Upper lobe of left lung (tissue), 6 donors: ENCODE data around the gene KRT4. TPM values are rescaled to one million over a fixed set of nuclear protein-coding genes. Genes with fewer than 3 reads are reported as not detected.

ENCODE experiments used
- ATAC-seq, 2 donors: fragments of 200-7000 bp; cut with Tn5 transposase; one replicate each; pipeline ENCODE4 v1.9.1; 2022; ENCODE audit warnings: mild to moderate bottlenecking in 2 of 2, moderate library complexity in 2 of 2; ENCODE audit not compliant: low FRiP score in 2 of 2
- DNase-seq, 2 donors: peaks; one replicate each; pipeline ENCODE4 v3.0.0-alpha.2; 2019 to 2020
- H3K27ac ChIP-seq, 4 donors: fragments of 200-600 bp; sonication (generic); one replicate each; pipeline ENCODE4 v1.5.1; 2016 to 2019
- H3K27me3 ChIP-seq, 4 donors: fragments of 200-600 bp; sonication (generic); one replicate each; pipeline ENCODE4 v1.5.1; 2017 to 2019
- H3K36me3 ChIP-seq, 4 donors: fragments of 200-600 bp; sonication (generic); one replicate each; pipeline ENCODE4 v1.5.1; 2016 to 2019
- H3K4me1 ChIP-seq, 4 donors: fragments of 200-600 bp; sonication (generic); one replicate each; pipeline ENCODE4 v1.5.1; 2018 to 2019
- H3K4me3 ChIP-seq, 4 donors: fragments of 200-600 bp; sonication (generic); one replicate each; pipeline ENCODE4 v1.5.1; 2017 to 2019; ENCODE audit warnings: mild to moderate bottlenecking in 2 of 4, moderate library complexity in 1 of 4
- H3K9me3 ChIP-seq, 4 donors: fragments of 200-600 bp; sonication (generic); one replicate each; pipeline ENCODE4 v1.5.1; 2018 to 2019
- EP300 ChIP-seq, 4 donors: sonication (generic); formaldehyde crosslinking; IDR thresholded peaks; one replicate each; pipeline ENCODE4 v1.5.1; 2017; ENCODE audit warnings: antibody characterized with exemption in 4 of 4, control low read depth in 2 of 4
- POLR2A ChIP-seq, 4 donors: fragments of 450-650 bp; IDR thresholded peaks; one replicate each; pipeline ENCODE4 v1.5.1; 2016 to 2017; ENCODE audit warnings: antibody characterized with exemption in 4 of 4, mild to moderate bottlenecking in 2 of 4
- POLR2AphosphoS5 ChIP-seq, 2 donors: sonication (generic); formaldehyde crosslinking; IDR thresholded peaks; one replicate each; pipeline ENCODE4 v1.5.1; 2017; ENCODE audit warnings: antibody characterized with exemption in 2 of 2
- WGBS, 2 donors: methylation state at CpG; one replicate each; pipeline ENCODE4 v1.1.5; 2017 to 2018; 5-methylcytosine and 5-hydroxymethylcytosine counted together
- total RNA-seq, 6 donors: library from RNA; depleted of rRNA in 4 of 6; stranded (reverse); fragments of >200 nt in 4 of 6; gene quantifications; one replicate each; pipeline versions ENCODE4 v1.1.0 to v1.2.1, GENCODE V29; 2016 to 2021
- TF ChIP-seq, protein P1 (sequence below), 6 experiments: fragments of 450-650 bp in 4 of 6; fragments of 200-600 bp in 2 of 6; sonication (generic) in 2 of 6; IDR thresholded peaks; one replicate each; pipeline ENCODE4 v1.5.1; 2016 to 2019; ENCODE audit warnings: antibody characterized with exemption in 6 of 6
- donor health status: DM: no; HTN: no; CAD: no; lungs with moderate emphysema.
- donor health status: DM: no; HTN: yes; CAD: no; lungs with severe emphysema.

The KRT4 gene
- total RNA-seq, 6 donors from 2014 or later: 2.1 to 36.1 (median 15.1) TPM

DNA sequence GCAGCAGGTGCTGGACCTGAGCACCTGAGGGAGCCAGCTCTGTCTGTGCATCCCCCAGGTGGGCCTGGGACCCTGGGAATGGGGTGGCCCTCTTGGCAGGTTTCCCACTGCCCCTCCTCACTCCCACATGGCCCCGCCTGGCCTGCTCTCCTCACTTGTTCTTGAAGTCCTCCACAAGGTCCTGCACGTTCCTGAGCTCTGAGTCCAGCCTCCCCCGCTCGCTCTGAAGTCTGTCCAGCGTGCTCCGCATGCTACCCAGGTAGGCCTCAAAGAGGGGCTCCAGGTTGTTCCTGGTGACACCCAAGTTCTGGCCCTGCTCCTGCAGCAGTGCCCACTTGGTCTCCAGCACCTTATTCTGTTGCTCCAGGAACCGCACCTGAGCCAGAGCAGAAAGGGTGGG is 17.3 kb upstream of the KRT4 start:
- no peaks in the 10 kb centered on the region for H3K4me1 ChIP-seq
- H3K27ac ChIP-seq: no peak overlapping the region
- 83 to 86% methylated on average over 5 to 7 of the region's 7 CpGs for WGBS, 2 donors
- TF ChIP-seq POLR2AphosphoS5 (IDR thresholded peaks at IDR 0.05) (no peak), POLR2A (IDR thresholded peaks at IDR 0.05) (no peak), EP300 (IDR thresholded peaks at IDR 0.05) (no peak)
- TF ChIP-seq, protein P1, sequence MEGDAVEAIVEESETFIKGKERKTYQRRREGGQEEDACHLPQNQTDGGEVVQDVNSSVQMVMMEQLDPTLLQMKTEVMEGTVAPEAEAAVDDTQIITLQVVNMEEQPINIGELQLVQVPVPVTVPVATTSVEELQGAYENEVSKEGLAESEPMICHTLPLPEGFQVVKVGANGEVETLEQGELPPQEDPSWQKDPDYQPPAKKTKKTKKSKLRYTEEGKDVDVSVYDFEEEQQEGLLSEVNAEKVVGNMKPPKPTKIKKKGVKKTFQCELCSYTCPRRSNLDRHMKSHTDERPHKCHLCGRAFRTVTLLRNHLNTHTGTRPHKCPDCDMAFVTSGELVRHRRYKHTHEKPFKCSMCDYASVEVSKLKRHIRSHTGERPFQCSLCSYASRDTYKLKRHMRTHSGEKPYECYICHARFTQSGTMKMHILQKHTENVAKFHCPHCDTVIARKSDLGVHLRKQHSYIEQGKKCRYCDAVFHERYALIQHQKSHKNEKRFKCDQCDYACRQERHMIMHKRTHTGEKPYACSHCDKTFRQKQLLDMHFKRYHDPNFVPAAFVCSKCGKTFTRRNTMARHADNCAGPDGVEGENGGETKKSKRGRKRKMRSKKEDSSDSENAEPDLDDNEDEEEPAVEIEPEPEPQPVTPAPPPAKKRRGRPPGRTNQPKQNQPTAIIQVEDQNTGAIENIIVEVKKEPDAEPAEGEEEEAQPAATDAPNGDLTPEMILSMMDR (IDR thresholded peaks at IDR 0.05): no peak
- H3K36me3 ChIP-seq: no peaks in the 10 kb centered on the region
- no peak for ATAC-seq
- no peaks in the 10 kb centered on the region for H3K27me3 ChIP-seq
- H3K4me3 ChIP-seq: no peak overlapping the region
- no peaks in the 10 kb centered on the region for H3K9me3 ChIP-seq
- DNase-seq: no peak

DNA sequence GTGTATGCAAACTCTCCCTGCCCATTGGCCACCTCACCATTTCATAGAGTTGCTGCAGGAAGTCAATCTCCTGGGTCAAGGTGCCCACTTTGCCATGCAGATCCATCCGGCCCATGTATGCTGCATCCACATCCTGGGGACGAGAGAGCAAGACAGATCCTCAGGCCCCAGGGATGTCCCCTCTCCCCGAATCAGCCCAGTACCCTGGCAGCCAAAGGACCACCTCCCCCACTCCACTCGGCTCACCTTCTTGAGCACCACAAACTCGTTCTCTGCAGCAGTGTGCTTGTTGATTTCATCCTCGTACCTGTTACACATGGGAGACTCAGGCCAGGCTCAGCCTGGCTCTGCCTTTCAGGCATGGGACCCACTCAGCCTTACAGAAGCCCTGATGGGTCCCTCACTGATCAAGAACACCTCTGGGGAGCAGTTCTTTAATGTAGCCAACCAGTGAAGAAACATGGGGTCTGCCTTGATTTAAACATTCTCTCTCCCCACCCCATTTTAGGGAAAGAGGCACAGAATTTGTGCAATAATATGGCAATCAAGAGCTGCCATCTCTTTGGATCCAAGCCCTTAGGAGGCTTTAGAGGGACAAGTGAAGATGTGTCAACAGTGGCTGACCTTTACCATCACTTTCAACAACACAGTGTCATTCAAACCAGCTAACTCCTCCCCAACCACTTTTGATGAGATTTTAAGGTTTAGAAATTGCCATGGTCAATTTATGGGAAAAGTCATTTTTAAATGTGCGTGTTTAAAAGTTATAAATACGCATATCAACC is 16.3 kb upstream of the KRT4 start:
- DNase-seq (no peak), ATAC-seq (no peak)
- Histone ChIP-seq H3K4me1 (no peaks in the 10 kb centered on the region), H3K27ac (no peak overlapping the region), H3K36me3 (no peaks in the 10 kb centered on the region), H3K27me3 (no peaks in the 10 kb centered on the region), H3K4me3 (no peak overlapping the region), H3K9me3 (no peaks in the 10 kb centered on the region)
- 84 to 85% methylated on average over 7 to 8 of the region's 8 CpGs for WGBS, 2 donors
- TF ChIP-seq, protein P1 (IDR thresholded peaks at IDR 0.05): no peak
- no peak for TF ChIP-seq EP300 (IDR thresholded peaks at IDR 0.05)
- no peak for TF ChIP-seq POLR2A (IDR thresholded peaks at IDR 0.05)
- TF ChIP-seq POLR2AphosphoS5 (IDR thresholded peaks at IDR 0.05): no peak

GRCh38 chr12:52828591-52829021 is 14.7 kb upstream of the KRT4 start:
- DNase-seq (no peak), ATAC-seq (no peak)
- Histone ChIP-seq H3K4me3 (no peak overlapping the region), H3K4me1 (no peaks in the 10 kb centered on the region), H3K27ac (no peak overlapping the region), H3K27me3 (no peaks in the 10 kb centered on the region), H3K36me3 (no peaks in the 10 kb centered on the region), H3K9me3 (no peaks in the 10 kb centered on the region)
- 23 to 25% methylated on average over 2 of the region's 2 CpGs for WGBS, 2 donors
- TF ChIP-seq, protein P1 (IDR thresholded peaks at IDR 0.05): no peak
- TF ChIP-seq POLR2AphosphoS5 (IDR thresholded peaks at IDR 0.05) (no peak), POLR2A (IDR thresholded peaks at IDR 0.05) (no peak), EP300 (IDR thresholded peaks at IDR 0.05) (no peak)

GRCh38 chr12:52828156-52828555 is 14.2 kb upstream of the KRT4 start:
- ATAC-seq: no peak
- TF ChIP-seq EP300 (IDR thresholded peaks at IDR 0.05) (no peak), POLR2AphosphoS5 (IDR thresholded peaks at IDR 0.05) (no peak), POLR2A (IDR thresholded peaks at IDR 0.05) (no peak)
- TF ChIP-seq, protein P1 (IDR thresholded peaks at IDR 0.05): no peak
- no peak overlapping the region for H3K27ac ChIP-seq

More at GRCh38 chr12:52828156-52828555, 14.2 kb upstream of the KRT4 start:
- Histone ChIP-seq H3K27me3 (no peaks in the 10 kb centered on the region), H3K4me1 (no peaks in the 10 kb centered on the region), H3K9me3 (no peaks in the 10 kb centered on the region), H3K4me3 (no peak overlapping the region), H3K36me3 (no peaks in the 10 kb centered on the region)
- DNase-seq: no peak
